Esophagus muscularis mucosa (tissue), 4 donors: ENCODE results near the gene SRPRB. TPM values are rescaled to one million over a fixed set of nuclear protein-coding genes. Genes with fewer than 3 reads are reported as not detected.

Experiments used
- DNase-seq: peaks from one replicate; pipeline ENCODE4 v3.0.0-alpha.2; 2017; ENCODE audit errors: extremely low spot score
- H3K27ac ChIP-seq, 4 donors: fragments of 200-600 bp; sonication (generic); replicated peaks in 1 of 4; 1 replicate in 3 of 4; 2 replicates in 1 of 4; pipeline ENCODE4 v1.5.1; 2016 to 2019; ENCODE audit warnings: mild to moderate bottlenecking in 1 of 4
- H3K27me3 ChIP-seq, 4 donors: fragments of 200-600 bp; sonication (generic); one replicate each; pipeline versions ENCODE4 v1.5.1 to v1.6.0; 2016 to 2019
- H3K36me3 ChIP-seq, 4 donors: fragments of 200-600 bp; sonication (generic); one replicate each; pipeline ENCODE4 v1.5.1; 2016 to 2019
- H3K4me1 ChIP-seq, 4 donors: fragments of 200-600 bp; sonication (generic); one replicate each; pipeline ENCODE4 v1.5.1; 2016 to 2019
- H3K4me3 ChIP-seq, 4 donors: fragments of 200-600 bp; sonication (generic); 1 replicate in 2 of 4; 2 replicates in 2 of 4; pipeline ENCODE4 v1.5.1; 2016 to 2019; ENCODE audit warnings: mild to moderate bottlenecking in 4 of 4, moderate library complexity in 1 of 4
- H3K9me3 ChIP-seq, 4 donors: fragments of 200-600 bp; sonication (generic); 1 replicate in 3 of 4; 2 replicates in 1 of 4; pipeline ENCODE4 v1.5.1; 2016 to 2019
- EP300 ChIP-seq: sonication (generic); formaldehyde crosslinking; IDR thresholded peaks from one replicate; pipeline ENCODE4 v1.6.1; 2017; ENCODE audit warnings: antibody characterized with exemption
- POLR2A ChIP-seq: fragments of 450-650 bp; IDR thresholded peaks from one replicate; pipeline ENCODE4 v1.6.1; 2017; ENCODE audit warnings: antibody characterized with exemption, moderate library complexity, mild to moderate bottlenecking, low read depth
- POLR2AphosphoS5 ChIP-seq, 2 donors: sonication (generic); formaldehyde crosslinking; IDR thresholded peaks; one replicate each; pipeline ENCODE4 v1.6.1; 2017; ENCODE audit warnings: antibody characterized with exemption in 2 of 2
- WGBS: methylation state at CpG from one replicate; pipeline ENCODE4 v1.1.5; 2018; 5-methylcytosine and 5-hydroxymethylcytosine counted together
- intact Hi-C: fragments of 100-400 bp; cut with DNase I; formaldehyde crosslinking; loops from one replicate; pipeline ENCODE4 v1.15.1; 2023
- total RNA-seq, 4 donors: library from RNA; depleted of rRNA; stranded (reverse); fragments of >200 nt; gene quantifications; one replicate each; pipeline versions ENCODE4 v1.1.0 to v1.2.1, GENCODE V29; 2016
- TF ChIP-seq, protein P1 (sequence below), 3 experiments: fragments of 200-600 bp in 2 of 3; fragments of 450-650 bp in 1 of 3; sonication (generic) in 2 of 3; IDR thresholded peaks; one replicate each; pipeline ENCODE4 v1.5.1; 2017 to 2019; ENCODE audit warnings: antibody characterized with exemption in 3 of 3, mild to moderate bottlenecking in 2 of 3, moderate library complexity in 1 of 3

Gene SRPRB
- total RNA-seq, 4 donors from 2014 or later = 11.2 to 28.2 (median 18.5) TPM

DNA sequence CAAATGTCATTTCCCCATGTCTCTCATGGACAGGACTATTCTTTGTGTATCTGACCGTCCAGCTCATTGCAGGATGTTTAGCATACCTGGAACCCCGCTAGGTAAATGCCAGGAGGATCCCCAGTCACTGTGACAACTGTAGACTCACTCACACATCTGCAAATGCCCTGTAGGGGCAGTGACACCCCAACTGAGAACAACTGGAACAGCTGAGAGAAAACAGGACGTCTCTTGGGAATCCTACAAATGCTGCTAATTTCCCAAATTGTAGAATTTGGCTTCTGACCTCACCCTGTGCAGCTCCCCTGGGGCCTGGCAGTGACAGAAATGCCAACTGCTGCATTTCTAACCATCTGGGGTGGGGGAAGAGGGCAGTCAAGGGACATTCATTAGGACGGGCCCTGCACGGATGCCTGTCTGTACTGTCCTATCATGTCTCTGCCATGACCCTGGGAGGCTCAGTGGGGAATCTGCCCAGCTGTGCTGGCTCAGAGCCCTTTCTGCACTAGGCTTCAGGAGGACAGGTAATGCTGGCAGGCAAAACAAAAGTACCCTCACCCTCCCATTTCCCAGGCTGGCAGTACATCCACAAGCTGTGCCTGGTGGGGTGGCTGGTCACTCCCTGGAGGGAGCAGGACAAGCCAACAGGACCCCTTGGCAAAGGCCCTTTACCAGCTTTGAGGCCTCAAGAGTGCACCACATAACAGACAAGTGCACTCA lies 59.7 kb downstream of the SRPRB start:
- intact Hi-C loops = no loop called here
- no peaks in the 10 kb centered on the region for H3K27me3 ChIP-seq
- H3K4me1 ChIP-seq = peaks cover 0 to 20% (median 17%) of the 10 kb centered on the region in 4 donors
- no peak overlapping the region for H3K4me3 ChIP-seq
- TF ChIP-seq EP300 (no peak), POLR2A (no peak)
- TF ChIP-seq, protein P1, sequence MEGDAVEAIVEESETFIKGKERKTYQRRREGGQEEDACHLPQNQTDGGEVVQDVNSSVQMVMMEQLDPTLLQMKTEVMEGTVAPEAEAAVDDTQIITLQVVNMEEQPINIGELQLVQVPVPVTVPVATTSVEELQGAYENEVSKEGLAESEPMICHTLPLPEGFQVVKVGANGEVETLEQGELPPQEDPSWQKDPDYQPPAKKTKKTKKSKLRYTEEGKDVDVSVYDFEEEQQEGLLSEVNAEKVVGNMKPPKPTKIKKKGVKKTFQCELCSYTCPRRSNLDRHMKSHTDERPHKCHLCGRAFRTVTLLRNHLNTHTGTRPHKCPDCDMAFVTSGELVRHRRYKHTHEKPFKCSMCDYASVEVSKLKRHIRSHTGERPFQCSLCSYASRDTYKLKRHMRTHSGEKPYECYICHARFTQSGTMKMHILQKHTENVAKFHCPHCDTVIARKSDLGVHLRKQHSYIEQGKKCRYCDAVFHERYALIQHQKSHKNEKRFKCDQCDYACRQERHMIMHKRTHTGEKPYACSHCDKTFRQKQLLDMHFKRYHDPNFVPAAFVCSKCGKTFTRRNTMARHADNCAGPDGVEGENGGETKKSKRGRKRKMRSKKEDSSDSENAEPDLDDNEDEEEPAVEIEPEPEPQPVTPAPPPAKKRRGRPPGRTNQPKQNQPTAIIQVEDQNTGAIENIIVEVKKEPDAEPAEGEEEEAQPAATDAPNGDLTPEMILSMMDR (IDR thresholded peaks at IDR 0.05) = no peak
- H3K9me3 ChIP-seq = no peaks in the 10 kb centered on the region
- H3K27ac ChIP-seq = no peak overlapping the region
- no peak for DNase-seq
- peaks cover 0 to 6% (median 0%) of the 10 kb centered on the region in 4 donors for H3K36me3 ChIP-seq
- 94% methylated on average over 3 of the region's 5 CpGs for WGBS

DNA sequence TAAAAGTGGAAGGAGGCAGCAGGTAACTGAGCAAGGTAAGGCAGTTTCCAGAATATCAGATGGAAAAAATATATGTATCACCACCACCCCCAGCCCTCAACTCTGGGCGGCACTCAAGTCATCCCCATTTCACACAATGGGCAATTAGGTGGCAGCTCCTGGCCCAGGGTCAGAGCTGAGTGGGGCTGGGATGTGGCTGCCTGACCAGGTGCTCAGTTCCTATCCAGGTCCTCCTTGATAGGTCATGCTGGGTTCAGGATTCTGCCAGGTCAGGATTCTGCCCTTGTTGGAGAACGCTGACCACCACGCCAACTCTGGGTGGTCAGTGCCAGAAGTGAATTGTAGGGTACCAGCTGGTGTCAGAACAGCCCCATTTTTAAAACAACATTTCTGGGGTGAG lies 60.5 kb downstream of the SRPRB start:
- H3K27me3 ChIP-seq = no peaks in the 10 kb centered on the region
- 93% methylated on average over 3 of the region's 3 CpGs for WGBS
- DNase-seq = no peak
- no peaks in the 10 kb centered on the region for H3K36me3 ChIP-seq
- no peak overlapping the region for H3K27ac ChIP-seq
- H3K4me1 ChIP-seq = peaks cover 0 to 20% (median 17%) of the 10 kb centered on the region in 4 donors
- no peaks in the 10 kb centered on the region for H3K9me3 ChIP-seq
- intact Hi-C loops = no loop called here
- no peak for TF ChIP-seq EP300
- no peak for TF ChIP-seq POLR2AphosphoS5 (IDR thresholded peaks at IDR 0.05)
- TF ChIP-seq, protein P1 (IDR thresholded peaks at IDR 0.05) = no peak
- no peak for TF ChIP-seq POLR2A
- H3K4me3 ChIP-seq = no peak overlapping the region

DNA sequence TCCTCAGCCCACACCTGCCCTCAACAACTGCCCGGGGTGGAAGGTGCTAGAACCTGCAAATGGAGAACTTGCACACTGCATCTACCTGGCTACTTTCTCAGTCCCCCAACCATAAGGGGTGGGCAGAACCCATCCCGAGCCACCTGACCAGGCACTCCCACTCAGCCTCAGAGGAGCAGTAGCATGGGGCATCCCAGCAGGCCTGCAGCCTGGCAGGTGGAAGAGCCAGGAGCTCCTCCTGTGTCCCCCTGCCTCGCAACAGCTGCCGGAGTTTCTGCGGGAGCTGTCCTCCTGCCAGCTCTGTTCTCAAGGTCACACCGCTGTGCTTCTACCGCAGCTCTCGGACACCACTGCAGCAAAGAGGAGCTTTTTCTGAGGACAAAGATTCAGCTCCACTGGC lies 62.6 kb downstream of the SRPRB start:
- Histone ChIP-seq H3K4me3 (no peak overlapping the region), H3K27ac (no peak overlapping the region), H3K4me1 (peaks cover 0 to 20% (median 17%) of the 10 kb centered on the region in 4 donors), H3K36me3 (no peaks in the 10 kb centered on the region), H3K9me3 (no peaks in the 10 kb centered on the region), H3K27me3 (no peaks in the 10 kb centered on the region)
- TF ChIP-seq EP300 (no peak), POLR2A (no peak), POLR2AphosphoS5 (IDR thresholded peaks at IDR 0.05) (no peak)
- TF ChIP-seq, protein P1 (IDR thresholded peaks at IDR 0.05) = no peak
- intact Hi-C loops = no loop called here
- DNase-seq = no peak
- WGBS = 83% methylated on average over 6 of the region's 8 CpGs

- Histone ChIP-seq H3K36me3 (no peaks in the 10 kb centered on the region), H3K4me1 (peaks cover 0 to 20% (median 17%) of the 10 kb centered on the region in 4 donors), H3K9me3 (no peaks in the 10 kb centered on the region), H3K27me3 (no peaks in the 10 kb centered on the region), H3K27ac (no peak overlapping the region), H3K4me3 (no peak overlapping the region)
- TF ChIP-seq POLR2A = no peak
- TF ChIP-seq, protein P1 (IDR thresholded peaks at IDR 0.05) = no peak
- no peak for TF ChIP-seq EP300
- no peak for TF ChIP-seq POLR2AphosphoS5 (IDR thresholded peaks at IDR 0.05)
- intact Hi-C loops = no loop called here
- DNase-seq = no peak
- WGBS = 39% methylated on average over 7 of the region's 7 CpGs
Measured at GRCh38 chr3:133868758-133869475, 63.3 kb downstream of the SRPRB start.
